ENCODE data around the gene STUM.
"Not testable (repeated sequence)": the region's sequence is repeated elsewhere in the genome, so short reads cannot be mapped to it uniquely, and the experiment has no call there.

The STUM gene

GRCh38 chr1:226548256-226549093 is at the start of gene STUM:
STUM (plus strand) TSS chr1:226548764; CDS start chr1:226548905, 141 bp downstream.
- peaks cover 17% of the 10 kb centered on the region for H3K27me3 ChIP-seq (ENCODE audit: control insufficient read depth, insufficient read depth, low read length)

DNA sequence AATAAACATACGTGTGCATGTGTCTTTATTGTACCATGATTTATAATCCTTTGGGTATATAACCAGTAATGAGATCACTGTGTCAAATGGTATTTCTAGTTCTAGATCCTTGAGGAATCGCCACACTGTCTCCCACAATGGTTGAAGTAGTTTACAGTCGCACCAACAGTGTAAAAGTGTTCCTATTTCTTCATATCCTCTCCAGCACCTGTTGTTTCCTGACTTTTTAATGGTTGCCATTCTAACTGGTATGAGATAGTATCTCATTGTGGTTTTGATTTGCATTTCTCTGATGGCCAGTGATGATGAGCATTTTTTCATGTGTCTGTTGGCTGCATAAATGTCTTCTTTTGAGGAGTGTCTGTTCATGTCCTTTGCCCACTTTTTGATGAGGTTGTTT is 48.9 kb upstream of the STUM start:
- not testable (repeated sequence) for H3K27ac ChIP-seq (ENCODE audit: low read length); H3K4me3 ChIP-seq (ENCODE audit: low read length); H3K4me1 ChIP-seq (ENCODE audit: control insufficient read depth, insufficient read depth, low read length); H3K9me3 ChIP-seq (ENCODE audit: control insufficient read depth, insufficient read depth, low read length); H3K36me3 ChIP-seq (ENCODE audit: control insufficient read depth, insufficient read depth, low read length); DNase-seq (ENCODE audit: low read depth, low spot score); H3K27me3 ChIP-seq (ENCODE audit: control insufficient read depth, insufficient read depth, low read length)
- WGBS (ENCODE audit: insufficient coverage, insufficient read length): no CpG with 5 or more reads among the region's 3 CpGs

More at GRCh38 chr1:226548256-226549093, at the start of gene STUM:
- peaks cover 6% of the 10 kb centered on the region for H3K4me1 ChIP-seq (ENCODE audit: control insufficient read depth, insufficient read depth, low read length)
- H3K27ac ChIP-seq (ENCODE audit: low read length): no peak within 1 kb of the TSS
- DNase-seq (ENCODE audit: low read depth, low spot score): no peak
- H3K9me3 ChIP-seq (ENCODE audit: control insufficient read depth, insufficient read depth, low read length): no peaks in the 10 kb centered on the region
- peak within 1 kb of the TSS; percentile 20; the same call in 1 of the 2 replicates for H3K4me3 ChIP-seq (ENCODE audit: low read length)
- H3K36me3 ChIP-seq (ENCODE audit: control insufficient read depth, insufficient read depth, low read length): no peaks in the 10 kb centered on the region
- WGBS (ENCODE audit: insufficient coverage, insufficient read length): no CpG with 5 or more reads among the region's 82 CpGs

DNA sequence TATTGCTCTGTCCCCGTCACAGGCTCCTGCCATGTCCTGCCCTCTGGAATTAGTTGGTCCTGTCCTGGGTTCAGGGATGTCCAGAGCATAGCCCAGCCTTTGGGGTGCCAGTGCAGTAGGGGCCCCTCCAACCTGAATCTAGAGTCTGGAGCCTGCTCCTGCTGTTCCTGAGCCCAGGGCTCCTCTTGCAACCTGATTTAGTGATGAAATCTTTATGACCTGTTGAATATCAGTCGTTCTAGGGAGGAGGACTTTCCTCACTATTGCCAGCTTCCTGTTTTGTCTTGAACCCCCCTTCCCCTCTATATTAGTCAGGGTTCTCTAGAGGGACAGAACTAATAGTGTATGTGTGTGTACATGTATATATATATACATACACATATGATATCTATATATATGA is 42.5 kb upstream of the STUM start:
- no peak overlapping the region for H3K27ac ChIP-seq (ENCODE audit: low read length)
- no peaks in the 10 kb centered on the region for H3K9me3 ChIP-seq (ENCODE audit: control insufficient read depth, insufficient read depth, low read length)
- H3K36me3 ChIP-seq (ENCODE audit: control insufficient read depth, insufficient read depth, low read length): no peaks in the 10 kb centered on the region
- H3K4me3 ChIP-seq (ENCODE audit: low read length): no peak overlapping the region
- no peaks in the 10 kb centered on the region for H3K4me1 ChIP-seq (ENCODE audit: control insufficient read depth, insufficient read depth, low read length)
- DNase-seq (ENCODE audit: low read depth, low spot score): no peak
- H3K27me3 ChIP-seq (ENCODE audit: control insufficient read depth, insufficient read depth, low read length): no peaks in the 10 kb centered on the region
- WGBS (ENCODE audit: insufficient coverage, insufficient read length): no CpG with 5 or more reads among the region's 2 CpGs

GRCh38 chr1:226506921-226507320 is 41.6 kb upstream of the STUM start:
- Histone ChIP-seq H3K36me3 (ENCODE audit: control insufficient read depth, insufficient read depth, low read length) (no peaks in the 10 kb centered on the region), H3K4me1 (ENCODE audit: control insufficient read depth, insufficient read depth, low read length) (no peaks in the 10 kb centered on the region), H3K9me3 (ENCODE audit: control insufficient read depth, insufficient read depth, low read length) (no peaks in the 10 kb centered on the region), H3K27me3 (ENCODE audit: control insufficient read depth, insufficient read depth, low read length) (no peaks in the 10 kb centered on the region), H3K27ac (ENCODE audit: low read length) (no peak overlapping the region), H3K4me3 (ENCODE audit: low read length) (no peak overlapping the region)
- no CpG with 5 or more reads among the region's 5 CpGs for whole genome bisulfite sequencing (ENCODE audit: insufficient coverage, insufficient read length)
- DNase-seq (ENCODE audit: low read depth, low spot score): no peak

- no peaks in the 10 kb centered on the region for H3K27me3 ChIP-seq (ENCODE audit: control insufficient read depth, insufficient read depth, low read length)
- H3K4me1 ChIP-seq (ENCODE audit: control insufficient read depth, insufficient read depth, low read length): no peaks in the 10 kb centered on the region
- no peak for DNase-seq (ENCODE audit: low read depth, low spot score)
- H3K36me3 ChIP-seq (ENCODE audit: control insufficient read depth, insufficient read depth, low read length): no peaks in the 10 kb centered on the region
- no CpG with 5 or more reads among the region's 1 CpG for WGBS (ENCODE audit: insufficient coverage, insufficient read length)
- no peak overlapping the region for H3K27ac ChIP-seq (ENCODE audit: low read length)
- H3K9me3 ChIP-seq (ENCODE audit: control insufficient read depth, insufficient read depth, low read length): no peaks in the 10 kb centered on the region
- H3K4me3 ChIP-seq (ENCODE audit: low read length): no peak overlapping the region
These were observed 38.1 kb upstream of the STUM start for GRCh38 chr1:226510453-226510852.

DNA sequence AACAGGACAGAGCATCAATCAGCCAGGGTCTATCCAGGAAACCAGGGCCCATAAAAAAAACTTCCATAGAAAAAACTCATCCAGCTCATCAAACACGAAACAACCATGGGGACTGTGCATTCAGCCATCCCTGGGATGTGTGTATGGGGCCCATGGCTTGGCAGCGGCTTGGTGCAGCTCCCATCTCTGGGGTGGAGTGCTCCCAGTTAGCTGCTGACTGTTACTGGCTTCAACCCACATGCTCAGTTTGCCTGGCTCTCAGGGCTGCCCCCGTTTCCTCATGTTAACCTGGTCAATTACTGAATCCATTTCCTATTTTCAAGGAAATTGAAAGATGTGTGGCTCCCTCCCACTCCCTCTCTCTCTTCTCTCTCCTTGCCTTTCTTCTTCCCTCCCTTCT is 37.3 kb upstream of the STUM start:
- no peaks in the 10 kb centered on the region for H3K4me1 ChIP-seq (ENCODE audit: control insufficient read depth, insufficient read depth, low read length)
- no CpG with 5 or more reads among the region's 3 CpGs for WGBS (ENCODE audit: insufficient coverage, insufficient read length)
- no peaks in the 10 kb centered on the region for H3K27me3 ChIP-seq (ENCODE audit: control insufficient read depth, insufficient read depth, low read length)
- H3K9me3 ChIP-seq (ENCODE audit: control insufficient read depth, insufficient read depth, low read length): no peaks in the 10 kb centered on the region
- no peak overlapping the region for H3K27ac ChIP-seq (ENCODE audit: low read length)
- H3K36me3 ChIP-seq (ENCODE audit: control insufficient read depth, insufficient read depth, low read length): no peaks in the 10 kb centered on the region
- no peak overlapping the region for H3K4me3 ChIP-seq (ENCODE audit: low read length)
- no peak for DNase-seq (ENCODE audit: low read depth, low spot score)

DNA sequence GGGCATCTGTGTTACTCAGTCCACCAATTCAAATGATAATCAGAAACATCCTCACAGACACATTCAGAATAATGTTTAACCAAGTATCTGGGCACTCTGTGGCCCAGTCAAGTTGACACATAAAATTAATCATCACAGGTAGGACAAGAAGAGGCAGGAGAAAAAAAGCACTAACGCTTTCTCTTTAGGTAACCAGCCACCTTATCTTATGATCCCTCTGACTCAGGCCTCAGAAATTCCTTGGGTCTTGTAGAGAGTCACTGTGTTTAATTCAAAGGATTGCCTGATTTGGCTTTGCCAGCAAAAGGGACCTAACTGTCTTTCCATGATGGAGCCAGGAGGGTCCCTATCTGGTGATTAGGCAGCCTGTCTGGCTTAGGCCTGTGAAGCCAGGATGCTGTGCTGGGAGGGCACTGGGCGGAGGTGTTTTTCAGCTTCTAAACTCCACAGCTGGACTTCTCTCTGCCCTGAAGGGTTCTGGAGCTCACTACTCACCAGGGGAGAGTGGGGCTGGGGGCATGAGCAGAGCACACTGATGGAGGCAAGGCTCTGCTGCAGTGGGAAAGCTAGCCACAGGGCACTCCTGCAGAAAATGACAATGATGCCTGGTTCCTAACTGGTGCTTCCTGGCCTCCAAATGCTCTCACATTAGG is 36.4 kb upstream of the STUM start:
- H3K4me1 ChIP-seq (ENCODE audit: control insufficient read depth, insufficient read depth, low read length): no peaks in the 10 kb centered on the region
- no peaks in the 10 kb centered on the region for H3K9me3 ChIP-seq (ENCODE audit: control insufficient read depth, insufficient read depth, low read length)
- H3K4me3 ChIP-seq (ENCODE audit: low read length): no peak overlapping the region
- no peak overlapping the region for H3K27ac ChIP-seq (ENCODE audit: low read length)
- no peaks in the 10 kb centered on the region for H3K27me3 ChIP-seq (ENCODE audit: control insufficient read depth, insufficient read depth, low read length)
- WGBS (ENCODE audit: insufficient coverage, insufficient read length): no CpG with 5 or more reads among the region's 2 CpGs
- no peak for DNase-seq (ENCODE audit: low read depth, low spot score)
- H3K36me3 ChIP-seq (ENCODE audit: control insufficient read depth, insufficient read depth, low read length): no peaks in the 10 kb centered on the region

- no CpG with 5 or more reads among the region's 3 CpGs for WGBS (ENCODE audit: insufficient coverage, insufficient read length)
- no peak for DNase-seq (ENCODE audit: low read depth, low spot score)
- Histone ChIP-seq H3K27ac (ENCODE audit: low read length) (no peak overlapping the region), H3K27me3 (ENCODE audit: control insufficient read depth, insufficient read depth, low read length) (no peaks in the 10 kb centered on the region), H3K9me3 (ENCODE audit: control insufficient read depth, insufficient read depth, low read length) (no peaks in the 10 kb centered on the region), H3K4me3 (ENCODE audit: low read length) (no peak overlapping the region), H3K4me1 (ENCODE audit: control insufficient read depth, insufficient read depth, low read length) (peaks cover 5% of the 10 kb centered on the region), H3K36me3 (ENCODE audit: control insufficient read depth, insufficient read depth, low read length) (no peaks in the 10 kb centered on the region)
These were observed 30.2 kb upstream of the STUM start for GRCh38 chr1:226518375-226518774.

GRCh38 chr1:226519135-226519534 is 29.4 kb upstream of the STUM start:
- Histone ChIP-seq H3K27ac (ENCODE audit: low read length) (no peak overlapping the region), H3K4me3 (ENCODE audit: low read length) (no peak overlapping the region), H3K36me3 (ENCODE audit: control insufficient read depth, insufficient read depth, low read length) (no peaks in the 10 kb centered on the region), H3K9me3 (ENCODE audit: control insufficient read depth, insufficient read depth, low read length) (no peaks in the 10 kb centered on the region), H3K27me3 (ENCODE audit: control insufficient read depth, insufficient read depth, low read length) (no peaks in the 10 kb centered on the region), H3K4me1 (ENCODE audit: control insufficient read depth, insufficient read depth, low read length) (peaks cover 5% of the 10 kb centered on the region)
- no CpG with 5 or more reads among the region's 1 CpG for WGBS (ENCODE audit: insufficient coverage, insufficient read length)
- no peak for DNase-seq (ENCODE audit: low read depth, low spot score)

- WGBS (ENCODE audit: insufficient coverage, insufficient read length): no CpG with 5 or more reads among the region's 13 CpGs
- Histone ChIP-seq H3K27me3 (ENCODE audit: control insufficient read depth, insufficient read depth, low read length) (no peaks in the 10 kb centered on the region), H3K27ac (ENCODE audit: low read length) (no peak overlapping the region), H3K4me1 (ENCODE audit: control insufficient read depth, insufficient read depth, low read length) (peaks cover 5% of the 10 kb centered on the region), H3K36me3 (ENCODE audit: control insufficient read depth, insufficient read depth, low read length) (no peaks in the 10 kb centered on the region), H3K9me3 (ENCODE audit: control insufficient read depth, insufficient read depth, low read length) (no peaks in the 10 kb centered on the region), H3K4me3 (ENCODE audit: low read length) (no peak overlapping the region)
- no peak for DNase-seq (ENCODE audit: low read depth, low spot score)
These were observed 28.6 kb upstream of the STUM start for GRCh38 chr1:226519716-226520598.

Measured in iPS DF 6.9 (cell line).